ENCODE measurements around the gene FARP1. TPM values are rescaled to one million over a fixed set of nuclear protein-coding genes. Genes with fewer than 3 reads are reported as not detected.

The FARP1 gene
- total and polyA plus RNA-seq, 2 of the 8 experiments (the other 6 are each of a cell fraction or from before 2014, with no cell fraction given), result 24.7 to 104 TPM

DNA sequence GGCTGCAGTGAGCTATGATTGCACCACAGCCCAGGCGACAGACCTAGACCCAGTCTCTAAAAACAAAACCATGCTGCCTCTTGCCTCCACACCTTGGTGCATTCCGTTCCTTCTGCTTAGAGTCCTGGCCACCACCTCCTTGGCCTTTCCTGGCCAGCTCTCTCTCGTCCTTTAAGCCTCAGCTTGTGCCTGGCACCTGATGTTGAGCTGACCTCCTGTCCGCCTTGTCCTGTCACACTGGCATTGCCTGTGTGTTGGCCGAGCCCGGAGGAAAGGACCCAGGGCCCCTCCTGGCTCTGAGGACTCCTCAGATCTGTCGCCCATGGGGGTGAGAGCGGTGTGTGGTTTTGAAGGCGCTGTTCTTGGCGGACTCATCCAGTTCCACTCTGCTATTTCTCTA is 290.8 kb downstream of the FARP1 start:
- FAIRE-seq, result no peak
- Histone ChIP-seq H3K79me2 (ENCODE audit: control insufficient read depth in 1 of 2, insufficient read depth in 2 of 2, low read length in 2 of 2) (no peaks in the 10 kb centered on the region), H2AFZ (ENCODE audit: low read length) (no peak overlapping the region), H3K56ac (replicated peaks; ENCODE audit: insufficient read length, low read depth, low read length) (no peak overlapping the region), H2BK20ac (ENCODE audit: low read length) (no peak overlapping the region), H3K23me2 (ENCODE audit: low read depth, low read length) (no peaks in the 10 kb centered on the region), H3K27ac (ENCODE audit: low read depth, low read length) (no peak overlapping the region), H2BK15ac (ENCODE audit: low read length) (no peak overlapping the region), H3K23ac (ENCODE audit: insufficient read length) (no peak overlapping the region), H3K27me3 (replicated peaks in 1 of 4; ENCODE audit: control insufficient read depth in 3 of 4, extremely low read depth in 1 of 4, insufficient read depth in 3 of 4, low read length in 3 of 4) (no peaks in the 10 kb centered on the region), H2BK5ac (ENCODE audit: low read depth, low read length) (no peak overlapping the region), H2BK120ac (replicated peaks; ENCODE audit: low read depth, low read length) (no peak overlapping the region), H3K79me1 (ENCODE audit: low read depth, low read length) (no peaks in the 10 kb centered on the region), H4K8ac (ENCODE audit: extremely low read depth, insufficient read depth, low read length) (no peak overlapping the region), H3K4ac (replicated peaks; ENCODE audit: insufficient read length, low read depth, low read length) (no peak overlapping the region), H4K20me1 (replicated peaks in 1 of 2; ENCODE audit: control insufficient read depth in 1 of 2, insufficient read depth in 2 of 2, low read length in 2 of 2) (peaks cover 0 to 1% of the 10 kb centered on the region in 2 experiments), H2BK12ac (ENCODE audit: low read depth, low read length) (no peak overlapping the region), H3K18ac (ENCODE audit: extremely low read depth, low read length) (no peak overlapping the region), H3K4me3 (ENCODE audit: extremely low read depth in 1 of 4, insufficient read depth in 2 of 4, low read depth in 3 of 4, low read length in 4 of 4) (no peak overlapping the region), H3K14ac (ENCODE audit: insufficient read length) (no peak overlapping the region), H3K36me3 (ENCODE audit: control insufficient read depth in 2 of 4, insufficient read depth in 4 of 4, low read length in 3 of 4) (peaks cover 0 to 3% (median 0%) of the 10 kb centered on the region in 4 experiments; a peak in 2 of 8 replicates), H4K5ac (ENCODE audit: insufficient read length, low read depth, low read length) (no peak overlapping the region), H2AK5ac (ENCODE audit: low read depth, low read length) (no peak overlapping the region), H3K4me2 (ENCODE audit: insufficient read depth in 1 of 2, low read depth in 2 of 2, low read length in 2 of 2) (no peak overlapping the region), H4K91ac (replicated peaks; ENCODE audit: insufficient read length, low read length) (no peak overlapping the region), H3K9me3 (ENCODE audit: insufficient read depth in 2 of 2, low read depth in 1 of 2, low read length in 1 of 2) (no peaks in the 10 kb centered on the region), H3K4me1 (replicated peaks in 1 of 4; ENCODE audit: control insufficient read depth in 3 of 4, insufficient read depth in 4 of 4, low read length in 3 of 4) (0 out of 7 replicates have a peak, but pooled peaks cover 0 to 2% (median 0%) of the 10 kb centered on the region in 4 experiments), H3K9ac (replicated peaks in 1 of 4; ENCODE audit: extremely low read depth in 1 of 4, low read depth in 3 of 4, low read length in 3 of 4) (no peak overlapping the region)
- WGBS, 2 experiments (ENCODE audit: extremely low coverage in 1 of 2, insufficient coverage in 1 of 2, insufficient read length in 1 of 2, insufficient replicate concordance in 2 of 2, low coverage in 1 of 2, low lambda C conversion rate in 2 of 2, missing lambda C conversion rate in 1 of 2), result 92% methylated on average over 10 of the region's 10 CpGs; no CpG with 5 or more reads in 1 of the 2 experiments
- no peak for DNase-seq (ENCODE audit: low read depth in 1 of 2, low spot score in 2 of 2)
- ChIA-PET POLR2A (ENCODE audit: partially characterized antibody) (interaction anchor here (1.0 kb wide), 1 partner anchor 10 kb away, joined by 3 read pairs; no protein-coding TSS in a partner anchor), CTCF (ENCODE audit: partially characterized antibody) (interaction anchor here (0.7 to 6.4 kb wide), 5 partner anchors 13 to 400 kb away, joined by 3 to 53 read pairs (median 4); no protein-coding TSS in a partner anchor)
- no peak for TF ChIP-seq TEAD4 (IDR thresholded peaks at IDR 0.05; ENCODE audit: low read depth, low read length)
- TF ChIP-seq, protein P1, sequence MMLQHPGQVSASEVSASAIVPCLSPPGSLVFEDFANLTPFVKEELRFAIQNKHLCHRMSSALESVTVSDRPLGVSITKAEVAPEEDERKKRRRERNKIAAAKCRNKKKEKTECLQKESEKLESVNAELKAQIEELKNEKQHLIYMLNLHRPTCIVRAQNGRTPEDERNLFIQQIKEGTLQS (IDR thresholded peaks at IDR 0.05; ENCODE audit: insufficient read depth, low read depth, low read length), result no peak
- TF ChIP-seq TCF12 (IDR thresholded peaks at IDR 0.05; ENCODE audit: low read depth, low read length), result no peak
- no peak for TF ChIP-seq NANOG (IDR thresholded peaks at IDR 0.05; ENCODE audit: insufficient read depth, low read depth, low read length, poor library complexity, severe bottlenecking)
- no peak for TF ChIP-seq EZH2 (IDR thresholded peaks at IDR 0.05; ENCODE audit: low read depth, low read length, severe bottlenecking)
- no peak for TF ChIP-seq GABPA (IDR thresholded peaks at IDR 0.05; ENCODE audit: borderline replicate concordance, insufficient read depth, low read length)
- no peak for TF ChIP-seq SIRT6 (IDR thresholded peaks at IDR 0.05; ENCODE audit: low read length)
- no peak for TF ChIP-seq KDM1A (IDR thresholded peaks at IDR 0.05; ENCODE audit: borderline replicate concordance, low read length)
- TF ChIP-seq, protein P2, sequence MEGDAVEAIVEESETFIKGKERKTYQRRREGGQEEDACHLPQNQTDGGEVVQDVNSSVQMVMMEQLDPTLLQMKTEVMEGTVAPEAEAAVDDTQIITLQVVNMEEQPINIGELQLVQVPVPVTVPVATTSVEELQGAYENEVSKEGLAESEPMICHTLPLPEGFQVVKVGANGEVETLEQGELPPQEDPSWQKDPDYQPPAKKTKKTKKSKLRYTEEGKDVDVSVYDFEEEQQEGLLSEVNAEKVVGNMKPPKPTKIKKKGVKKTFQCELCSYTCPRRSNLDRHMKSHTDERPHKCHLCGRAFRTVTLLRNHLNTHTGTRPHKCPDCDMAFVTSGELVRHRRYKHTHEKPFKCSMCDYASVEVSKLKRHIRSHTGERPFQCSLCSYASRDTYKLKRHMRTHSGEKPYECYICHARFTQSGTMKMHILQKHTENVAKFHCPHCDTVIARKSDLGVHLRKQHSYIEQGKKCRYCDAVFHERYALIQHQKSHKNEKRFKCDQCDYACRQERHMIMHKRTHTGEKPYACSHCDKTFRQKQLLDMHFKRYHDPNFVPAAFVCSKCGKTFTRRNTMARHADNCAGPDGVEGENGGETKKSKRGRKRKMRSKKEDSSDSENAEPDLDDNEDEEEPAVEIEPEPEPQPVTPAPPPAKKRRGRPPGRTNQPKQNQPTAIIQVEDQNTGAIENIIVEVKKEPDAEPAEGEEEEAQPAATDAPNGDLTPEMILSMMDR (IDR thresholded peaks at IDR 0.05; ENCODE audit: control extremely low read depth in 1 of 3, insufficient read depth in 1 of 3, low read depth in 1 of 3, low read length in 3 of 3), result no peak
- TF ChIP-seq HDAC6 (IDR thresholded peaks at IDR 0.05; ENCODE audit: low read depth, low read length), result no peak

Measured in H1 (cell line).